GM12878 (cell line): ENCODE measurements around the gene BHLHE23.

Experiments used
- BHLHE40 ChIP-seq, 2 experiments: fragments of 450-650 bp in 1 of 2; IDR thresholded peaks; 2 replicates each; pipeline ENCODE4 v1.6.1; 2011 to 2017; ENCODE audit warnings: low read depth in 2 of 2, borderline replicate concordance in 1 of 2, improper control_type of control experiment in 1 of 2, low read length in 1 of 2, mild to moderate bottlenecking in 1 of 2
- CBX3 ChIP-seq: fragments of 200-600 bp; sonication (generic); IDR thresholded peaks from 2 replicates; pipeline ENCODE4 v1.6.1; 2016; ENCODE audit warnings: low read depth, borderline replicate concordance
- CREM ChIP-seq: IDR thresholded peaks from 2 replicates; pipeline ENCODE4 v1.6.1; 2014; ENCODE audit warnings: antibody characterized with exemption, low read depth
- CTCF ChIP-seq, 3 experiments: IDR thresholded peaks in 2 of 3; conservative IDR thresholded peaks in 1 of 3; 2 replicates each; pipeline ENCODE4 v1.5.1; 2011; ENCODE audit warnings: low read depth in 3 of 3, low read length in 3 of 3, mild to moderate bottlenecking in 3 of 3, control low read depth in 2 of 3, moderate library complexity in 2 of 3, inconsistent platforms in 1 of 3, mixed read lengths in 1 of 3; ENCODE audit not compliant: control insufficient read depth in 2 of 3, insufficient read depth in 1 of 3; ENCODE audit errors: extremely low read depth in 1 of 3
- EZH2 ChIP-seq: IDR thresholded peaks from 2 replicates; pipeline ENCODE4 v1.6.1; 2012; ENCODE audit warnings: low read depth, mild to moderate bottlenecking, control low read depth, inconsistent platforms, low read length, borderline replicate concordance; ENCODE audit not compliant: control insufficient read depth
- JUND ChIP-seq: IDR thresholded peaks from 2 replicates; pipeline ENCODE4 v1.6.1; 2012; ENCODE audit warnings: low read depth, mild to moderate bottlenecking, low read length, improper control_type of control experiment, moderate library complexity
- NFYB ChIP-seq: IDR thresholded peaks from 2 replicates; pipeline ENCODE4 v1.6.1; 2011; ENCODE audit warnings: low read depth, mild to moderate bottlenecking, low read length, improper control_type of control experiment, moderate library complexity; ENCODE audit not compliant: insufficient read depth
- POLR2A ChIP-seq: IDR thresholded peaks from 2 replicates; pipeline ENCODE4 v1.6.1; 2011; ENCODE audit warnings: low read depth, mild to moderate bottlenecking, low read length
- POLR2AphosphoS5 ChIP-seq: IDR thresholded peaks from 2 replicates; pipeline ENCODE4 v1.6.1; 2011; ENCODE audit warnings: mild to moderate bottlenecking, low read length, inconsistent platforms
- RELB ChIP-seq: fragments of 450-650 bp; IDR thresholded peaks from 2 replicates; pipeline ENCODE4 v1.6.1; 2017; ENCODE audit warnings: low read depth, mild to moderate bottlenecking, moderate library complexity
- SKIL ChIP-seq: fragments of 450-650 bp; IDR thresholded peaks from 2 replicates; pipeline ENCODE4 v1.6.1; 2017; ENCODE audit warnings: mild to moderate bottlenecking, low read depth, inconsistent platforms; ENCODE audit not compliant: poor library complexity, severe bottlenecking
- TAF1 ChIP-seq: IDR thresholded peaks from 2 replicates; pipeline ENCODE4 v1.6.1; 2011; ENCODE audit warnings: mild to moderate bottlenecking, low read depth, low read length, borderline replicate concordance
- ZBED1 ChIP-seq: IDR thresholded peaks from 2 replicates; pipeline ENCODE4 v1.6.1; 2016; ENCODE audit warnings: borderline replicate concordance
- ZNF207 ChIP-seq: fragments of 450-650 bp; IDR thresholded peaks from 2 replicates; pipeline ENCODE4 v1.6.1; 2014; ENCODE audit warnings: antibody characterized with exemption, mild to moderate bottlenecking, borderline replicate concordance

DNA sequence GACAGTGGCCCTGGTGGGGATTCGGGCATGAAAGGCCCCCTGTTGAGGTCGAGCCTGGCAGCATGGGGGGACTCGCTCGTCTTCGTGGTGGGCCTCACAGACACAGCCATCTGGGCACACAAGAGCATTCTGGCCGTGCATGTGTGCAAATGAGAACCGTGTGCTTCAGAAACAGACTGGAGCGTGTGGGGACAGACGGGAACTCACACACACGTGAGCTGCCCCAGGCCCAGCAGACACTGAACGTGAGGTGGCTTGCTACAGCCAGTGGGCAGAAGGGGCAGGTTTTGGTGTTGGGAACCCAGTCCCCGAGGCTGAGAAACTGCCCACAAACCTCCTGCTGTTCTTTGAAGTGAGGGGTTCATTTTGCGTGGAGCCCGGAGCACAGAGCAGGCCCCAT is 38.6 kb upstream of the BHLHE23 start:
- TF ChIP-seq ZBED1: no peak
- no peak for TF ChIP-seq EZH2
- TF ChIP-seq POLR2AphosphoS5: no peak
- TF ChIP-seq TAF1: no peak
- TF ChIP-seq JUND: no peak
- TF ChIP-seq CTCF (IDR thresholded peaks at IDR 0.05 in 2 of 3, conservative IDR thresholded peaks at IDR 0.05 in 1 of 3; ENCODE audit: control insufficient read depth in 2 of 3, extremely low read depth in 1 of 3, insufficient read depth in 1 of 3, low read depth in 3 of 3, low read length in 3 of 3): no peak
- no peak for TF ChIP-seq CBX3
- TF ChIP-seq BHLHE40 (IDR thresholded peaks at IDR 0.05; ENCODE audit: borderline replicate concordance in 1 of 2, low read depth in 2 of 2, low read length in 1 of 2): peak in 1 of 2 experiments; percentile 57; a peak in 2 of 4 replicates
- TF ChIP-seq POLR2A: no peak
- TF ChIP-seq ZNF207: no peak
- no peak for TF ChIP-seq RELB
- TF ChIP-seq NFYB: no peak
- TF ChIP-seq SKIL: no peak
- TF ChIP-seq CREM: no peak
